Measurements from ENCODE around the gene CRB1. TPM values are rescaled to one million over a fixed set of nuclear protein-coding genes. Genes with fewer than 3 reads are reported as not detected.

CRB1 gene
- total RNA-seq, 1 donor from 2014 or later: 0.05 TPM

DNA sequence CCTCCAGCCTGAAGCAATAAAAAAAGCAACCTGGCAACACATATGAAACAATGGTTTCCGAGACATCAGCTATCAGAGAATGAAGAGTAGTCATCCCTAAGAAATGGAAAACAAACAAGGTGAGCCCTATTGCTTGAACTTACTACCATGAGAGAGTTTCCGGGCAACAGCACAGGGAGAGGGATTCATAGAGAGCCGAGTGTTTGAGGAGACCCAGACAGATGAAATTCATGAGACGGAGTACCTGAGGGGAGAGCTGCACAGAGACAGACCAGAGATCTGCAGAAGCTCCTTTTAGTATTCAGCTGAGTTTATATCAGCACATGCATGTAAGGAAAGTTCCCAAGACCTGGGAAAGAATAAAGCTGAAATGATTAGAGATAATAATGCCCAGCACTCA, 19.8 kb downstream of the CRB1 start:
- no peak overlapping the region for H3K4me3 ChIP-seq
- H3K27ac ChIP-seq (replicated peaks): no peak overlapping the region
- H3K36me3 ChIP-seq: no peaks in the 10 kb centered on the region
- DNase-seq: no peak
- peaks cover 7% of the 10 kb centered on the region for H3K9me3 ChIP-seq (replicated peaks)
- TF ChIP-seq CTCF (IDR thresholded peaks at IDR 0.05; ENCODE audit: borderline replicate concordance): no peak
- H3K4me1 ChIP-seq: no peaks in the 10 kb centered on the region
- no peaks in the 10 kb centered on the region for H3K27me3 ChIP-seq (ENCODE audit: low read depth)
- intact Hi-C loops (cut with micrococcal nuclease): no loop called here

- Histone ChIP-seq H3K9me3 (replicated peaks) (no peaks in the 10 kb centered on the region), H3K36me3 (no peaks in the 10 kb centered on the region), H3K27me3 (ENCODE audit: low read depth) (no peaks in the 10 kb centered on the region), H3K27ac (replicated peaks) (no peak overlapping the region), H3K4me3 (no peak overlapping the region), H3K4me1 (no peaks in the 10 kb centered on the region)
- no peak for DNase-seq
- intact Hi-C loops (cut with micrococcal nuclease): no loop called here
- no peak for TF ChIP-seq CTCF (IDR thresholded peaks at IDR 0.05; ENCODE audit: borderline replicate concordance)
These were observed 34.7 kb downstream of the CRB1 start for GRCh38 chr1:197302775-197303174.

GRCh38 chr1:197303463-197303862, 35.4 kb downstream of the CRB1 start:
- H3K4me3 ChIP-seq: no peak overlapping the region
- H3K36me3 ChIP-seq: no peaks in the 10 kb centered on the region
- no peak overlapping the region for H3K27ac ChIP-seq (replicated peaks)
- H3K27me3 ChIP-seq (ENCODE audit: low read depth): no peaks in the 10 kb centered on the region
- intact Hi-C loops (cut with micrococcal nuclease): no loop called here
- H3K4me1 ChIP-seq: no peaks in the 10 kb centered on the region
- no peak for DNase-seq
- no peaks in the 10 kb centered on the region for H3K9me3 ChIP-seq (replicated peaks)
- no peak for TF ChIP-seq CTCF (IDR thresholded peaks at IDR 0.05; ENCODE audit: borderline replicate concordance)

DNA sequence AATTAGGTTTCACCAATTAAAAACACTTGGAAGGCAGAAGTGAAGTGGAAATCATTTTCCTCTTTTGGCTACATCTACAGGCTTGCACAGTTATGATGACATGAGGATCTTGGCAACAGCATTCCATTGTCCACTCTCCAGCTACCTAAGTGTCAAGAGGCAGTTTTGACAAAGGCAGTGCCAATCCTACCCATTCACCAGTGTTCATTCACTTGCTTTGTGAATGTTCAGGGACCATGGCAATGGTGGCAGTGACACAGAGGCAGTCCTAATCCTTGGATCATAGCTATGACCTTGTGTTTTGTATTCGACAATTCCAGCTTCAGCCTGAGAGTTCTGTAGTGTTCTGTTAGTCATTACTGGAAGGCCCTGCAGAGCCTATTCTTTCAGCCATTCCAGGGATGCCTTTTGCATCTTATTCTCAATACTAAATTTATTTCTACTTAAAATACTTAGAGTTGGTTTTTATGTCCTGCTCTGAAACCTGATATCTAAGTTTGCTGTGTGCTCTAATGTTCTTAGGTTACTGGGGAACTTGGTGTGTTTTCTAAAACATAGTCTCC, 36.7 kb downstream of the CRB1 start:
- H3K4me3 ChIP-seq: no peak overlapping the region
- TF ChIP-seq CTCF (IDR thresholded peaks at IDR 0.05; ENCODE audit: borderline replicate concordance): no peak
- no peak for DNase-seq
- no peak overlapping the region for H3K27ac ChIP-seq (replicated peaks)
- no peaks in the 10 kb centered on the region for H3K9me3 ChIP-seq (replicated peaks)
- intact Hi-C loops (cut with micrococcal nuclease): no loop called here
- no peaks in the 10 kb centered on the region for H3K4me1 ChIP-seq
- H3K36me3 ChIP-seq: no peaks in the 10 kb centered on the region
- H3K27me3 ChIP-seq (ENCODE audit: low read depth): no peaks in the 10 kb centered on the region

DNA sequence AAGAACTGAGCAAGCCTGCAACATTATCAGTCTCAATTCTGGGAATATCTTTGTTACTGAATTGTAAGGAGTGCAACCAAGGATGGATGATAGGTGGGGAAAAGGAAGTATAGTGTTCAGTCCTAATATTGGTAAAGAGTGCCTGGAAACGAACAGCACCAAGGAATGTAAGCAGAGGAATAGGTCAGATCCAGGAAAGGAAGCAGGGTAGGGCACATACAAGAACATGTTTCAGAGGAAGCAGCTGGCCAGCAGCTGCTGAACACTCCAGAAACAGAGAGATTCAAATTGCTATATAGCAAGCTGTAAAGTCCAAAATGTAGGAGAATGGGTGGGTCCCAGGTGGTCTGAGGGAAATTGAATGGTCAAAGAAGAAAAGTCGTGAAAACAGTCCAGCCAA, 37.9 kb downstream of the CRB1 start:
- no peaks in the 10 kb centered on the region for H3K4me1 ChIP-seq
- no peaks in the 10 kb centered on the region for H3K36me3 ChIP-seq
- no peaks in the 10 kb centered on the region for H3K9me3 ChIP-seq (replicated peaks)
- no peak overlapping the region for H3K27ac ChIP-seq (replicated peaks)
- no peak for DNase-seq
- no peaks in the 10 kb centered on the region for H3K27me3 ChIP-seq (ENCODE audit: low read depth)
- TF ChIP-seq CTCF (IDR thresholded peaks at IDR 0.05; ENCODE audit: borderline replicate concordance): no peak
- intact Hi-C loops (cut with micrococcal nuclease): no loop called here
- no peak overlapping the region for H3K4me3 ChIP-seq

All from left ventricle myocardium inferior (tissue), 1 donor.